ENCODE results near the gene VEPH1.

The VEPH1 gene

DNA sequence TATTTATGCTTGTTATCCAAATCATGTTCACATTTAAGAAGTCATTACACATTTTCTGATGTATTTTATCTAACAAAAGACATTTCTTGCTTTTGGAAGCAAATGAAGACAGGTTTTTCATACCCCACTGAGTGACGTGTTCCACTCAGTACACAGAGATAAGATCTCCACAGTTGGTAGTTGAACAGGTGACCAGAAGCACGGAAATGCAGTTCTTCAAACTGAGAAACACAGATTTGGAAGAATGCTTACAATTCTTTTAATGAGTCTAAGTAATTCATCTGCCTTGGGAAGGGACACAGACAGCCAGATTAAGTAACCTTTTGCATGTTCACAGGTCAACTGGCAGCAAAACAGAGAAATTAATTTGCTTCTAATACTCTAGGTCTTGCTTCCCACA lies 43.5 kb downstream of the VEPH1 start:
- DNase-seq: no peak
- in situ Hi-C loops (cut with HindIII; ENCODE audit: low pct_ligation_motif_present, low sequenced_read_pairs): no loop called here
- H3K36me3 ChIP-seq (replicated peaks): no peaks in the 10 kb centered on the region
- H3K27me3 ChIP-seq (replicated peaks): no peaks in the 10 kb centered on the region
- TF ChIP-seq, protein P1, sequence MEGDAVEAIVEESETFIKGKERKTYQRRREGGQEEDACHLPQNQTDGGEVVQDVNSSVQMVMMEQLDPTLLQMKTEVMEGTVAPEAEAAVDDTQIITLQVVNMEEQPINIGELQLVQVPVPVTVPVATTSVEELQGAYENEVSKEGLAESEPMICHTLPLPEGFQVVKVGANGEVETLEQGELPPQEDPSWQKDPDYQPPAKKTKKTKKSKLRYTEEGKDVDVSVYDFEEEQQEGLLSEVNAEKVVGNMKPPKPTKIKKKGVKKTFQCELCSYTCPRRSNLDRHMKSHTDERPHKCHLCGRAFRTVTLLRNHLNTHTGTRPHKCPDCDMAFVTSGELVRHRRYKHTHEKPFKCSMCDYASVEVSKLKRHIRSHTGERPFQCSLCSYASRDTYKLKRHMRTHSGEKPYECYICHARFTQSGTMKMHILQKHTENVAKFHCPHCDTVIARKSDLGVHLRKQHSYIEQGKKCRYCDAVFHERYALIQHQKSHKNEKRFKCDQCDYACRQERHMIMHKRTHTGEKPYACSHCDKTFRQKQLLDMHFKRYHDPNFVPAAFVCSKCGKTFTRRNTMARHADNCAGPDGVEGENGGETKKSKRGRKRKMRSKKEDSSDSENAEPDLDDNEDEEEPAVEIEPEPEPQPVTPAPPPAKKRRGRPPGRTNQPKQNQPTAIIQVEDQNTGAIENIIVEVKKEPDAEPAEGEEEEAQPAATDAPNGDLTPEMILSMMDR (IDR thresholded peaks at IDR 0.05; ENCODE audit: low read depth, low read length, missing control alignments): no peak
- peak overlapping the region; percentile 4 for H3K27ac ChIP-seq
- H3K4me3 ChIP-seq (ENCODE audit: low read depth, low read length): no peak overlapping the region

DNA sequence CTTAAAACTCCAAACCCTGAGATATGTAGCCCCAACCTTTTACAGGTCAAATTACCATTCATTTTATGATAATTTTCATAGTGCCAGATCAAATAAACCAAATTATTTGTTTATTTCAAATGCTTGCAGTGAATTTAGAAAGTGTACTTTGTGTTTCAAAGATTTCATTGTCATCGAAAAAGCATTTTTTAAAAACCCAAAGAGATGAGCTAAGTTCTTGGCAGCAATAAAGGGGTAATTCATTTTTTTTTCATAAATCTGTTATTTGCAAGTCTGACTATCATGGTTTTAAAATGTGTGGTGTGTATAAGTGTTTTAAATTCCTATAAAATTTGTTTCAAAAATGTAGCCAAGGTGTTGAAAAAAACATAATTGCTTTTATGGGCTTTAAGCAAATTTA lies 49.4 kb downstream of the VEPH1 start:
- TF ChIP-seq, protein P1 (IDR thresholded peaks at IDR 0.05; ENCODE audit: low read depth, low read length, missing control alignments): no peak
- DNase-seq: no peak

DNA sequence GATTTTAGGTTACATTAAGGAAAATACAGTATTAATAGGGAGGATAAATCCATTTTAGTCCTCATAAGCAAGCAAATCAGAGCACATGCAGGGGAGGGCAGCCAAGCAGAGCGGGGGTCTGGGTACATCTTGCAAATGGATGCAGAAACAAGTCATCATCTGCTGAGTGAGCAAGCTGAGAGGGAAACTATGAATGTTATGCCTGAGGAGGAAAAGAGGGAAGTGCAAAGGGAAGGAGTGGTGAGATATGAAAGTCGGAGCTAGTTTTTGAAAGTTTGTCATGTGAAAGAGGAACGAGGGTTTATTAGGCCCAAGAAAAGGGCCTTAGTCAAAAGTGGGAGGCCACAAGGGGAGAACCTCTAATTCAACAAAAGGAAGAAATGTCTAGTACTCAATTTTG lies 51.1 kb downstream of the VEPH1 start:
- no peak overlapping the region for H3K4me3 ChIP-seq (ENCODE audit: low read depth, low read length)
- in situ Hi-C loops (cut with HindIII; ENCODE audit: low pct_ligation_motif_present, low sequenced_read_pairs): no loop called here
- no peak for DNase-seq
- no peaks in the 10 kb centered on the region for H3K36me3 ChIP-seq (replicated peaks)
- TF ChIP-seq, protein P1 (IDR thresholded peaks at IDR 0.05; ENCODE audit: low read depth, low read length, missing control alignments): no peak
- H3K27ac ChIP-seq: no peak overlapping the region
- H3K27me3 ChIP-seq (replicated peaks): no peaks in the 10 kb centered on the region

More for the DNA sequence above, 49.4 kb downstream of the VEPH1 start:
- H3K36me3 ChIP-seq (replicated peaks): no peaks in the 10 kb centered on the region
- H3K27ac ChIP-seq: no peak overlapping the region
- in situ Hi-C loops (cut with HindIII; ENCODE audit: low pct_ligation_motif_present, low sequenced_read_pairs): no loop called here
- no peak overlapping the region for H3K4me3 ChIP-seq (ENCODE audit: low read depth, low read length)
- H3K27me3 ChIP-seq (replicated peaks): no peaks in the 10 kb centered on the region

DNA sequence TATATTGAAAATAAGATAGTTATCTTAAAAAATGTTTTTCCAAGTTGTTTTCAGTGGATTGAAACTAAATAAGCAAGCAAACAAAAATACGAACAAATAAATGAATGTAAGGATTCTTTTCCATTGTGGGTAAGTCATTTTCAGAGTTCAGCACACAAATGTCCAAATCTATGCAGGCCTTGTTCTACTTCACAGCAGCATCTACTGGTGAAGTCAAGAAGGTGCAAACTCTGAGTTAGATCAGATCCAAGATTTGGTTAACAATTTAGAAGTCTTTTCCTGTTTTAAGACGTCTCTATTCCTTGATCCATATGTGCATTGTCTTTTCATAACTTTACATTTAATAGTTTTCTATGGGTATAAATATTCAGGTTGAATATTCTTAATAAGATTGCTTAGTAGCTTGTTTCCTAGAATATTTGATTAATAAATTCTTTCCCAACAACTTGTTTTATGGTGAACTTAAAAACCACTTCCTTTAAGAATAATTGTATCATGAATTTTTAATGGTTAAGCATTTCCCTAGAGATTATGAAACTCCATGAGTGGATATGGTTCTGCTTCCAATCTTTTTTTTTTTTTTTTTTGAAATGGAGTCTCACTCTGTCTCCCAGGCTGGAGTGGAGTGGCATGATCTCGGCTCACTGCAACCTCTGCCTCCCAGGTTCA lies 56.1 kb downstream of the VEPH1 start:
- TF ChIP-seq, protein P1 (IDR thresholded peaks at IDR 0.05; ENCODE audit: low read depth, low read length, missing control alignments): peak; percentile 81
- in situ Hi-C loops (cut with HindIII; ENCODE audit: low pct_ligation_motif_present, low sequenced_read_pairs): no loop called here
- Histone ChIP-seq H3K27ac (no peak overlapping the region), H3K4me3 (ENCODE audit: low read depth, low read length) (no peak overlapping the region), H3K27me3 (replicated peaks) (no peaks in the 10 kb centered on the region), H3K36me3 (replicated peaks) (peaks cover 5% of the 10 kb centered on the region)
- DNase-seq: peak; percentile 44

DNA sequence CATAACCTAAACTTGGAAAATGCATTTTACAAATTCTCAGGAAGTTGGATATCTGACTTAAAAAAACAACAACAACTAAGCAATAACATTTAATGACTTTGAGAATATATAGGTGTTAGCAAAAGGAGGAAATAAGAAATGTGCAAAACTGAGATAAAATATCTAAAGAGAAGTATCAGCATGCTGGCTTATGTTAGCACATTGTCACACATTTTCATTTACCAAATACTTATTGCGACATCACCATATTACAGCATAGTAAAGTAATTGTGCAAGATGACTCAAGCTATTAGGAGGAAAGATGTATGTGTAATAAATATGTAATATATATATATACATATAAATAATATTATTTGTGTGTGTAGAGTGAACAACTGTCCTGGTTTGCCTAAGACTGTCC lies 57.4 kb downstream of the VEPH1 start:
- TF ChIP-seq, protein P1 (IDR thresholded peaks at IDR 0.05; ENCODE audit: low read depth, low read length, missing control alignments): no peak
- peaks cover 14% of the 10 kb centered on the region for H3K36me3 ChIP-seq (replicated peaks)
- in situ Hi-C loops (cut with HindIII; ENCODE audit: low pct_ligation_motif_present, low sequenced_read_pairs): no loop called here
- no peak for DNase-seq
- H3K27me3 ChIP-seq (replicated peaks): no peaks in the 10 kb centered on the region
- H3K27ac ChIP-seq: no peak overlapping the region
- H3K4me3 ChIP-seq (ENCODE audit: low read depth, low read length): no peak overlapping the region

DNA sequence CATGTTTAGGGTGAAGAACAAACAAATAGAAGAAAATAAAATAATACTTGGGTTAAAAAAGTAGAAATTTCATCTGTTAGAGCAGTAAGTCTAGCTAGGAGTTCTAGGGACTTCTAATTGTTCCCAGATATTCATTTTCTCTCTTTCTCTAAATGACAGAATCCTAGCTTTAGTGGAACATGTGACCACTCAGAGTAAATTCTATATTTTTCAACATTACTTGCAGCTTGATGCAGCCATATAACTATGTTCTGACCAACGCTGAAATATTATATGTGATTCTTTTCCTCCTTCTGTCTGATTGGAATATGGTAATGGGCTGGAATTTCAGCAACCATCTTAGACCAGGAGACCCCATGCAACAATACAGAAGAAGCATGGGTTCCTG lies 58.4 kb downstream of the VEPH1 start:
- Histone ChIP-seq H3K27ac (no peak overlapping the region), H3K36me3 (replicated peaks) (peaks cover 16% of the 10 kb centered on the region), H3K27me3 (replicated peaks) (no peaks in the 10 kb centered on the region), H3K4me3 (ENCODE audit: low read depth, low read length) (no peak overlapping the region)
- in situ Hi-C loops (cut with HindIII; ENCODE audit: low pct_ligation_motif_present, low sequenced_read_pairs): no loop called here
- TF ChIP-seq, protein P1 (IDR thresholded peaks at IDR 0.05; ENCODE audit: low read depth, low read length, missing control alignments): no peak
- DNase-seq: no peak

Data from brain microvascular endothelial cell (primary cell).